Measurements from ENCODE around the gene CERS3.

Gene CERS3

GRCh38 chr15:100373120-100373896, 155.4 kb downstream of the CERS3 start:
- DNase-seq: no peak

- peak; percentile 22 for DNase-seq
Observed at GRCh38 chr15:100372739-100373119, 156.0 kb downstream of the CERS3 start.

GRCh38 chr15:100355342-100355741, 173.4 kb downstream of the CERS3 start:
- peak; percentile 37 for DNase-seq

- DNase-seq: no peak
Observed at GRCh38 chr15:100353449-100353848, 175.3 kb downstream of the CERS3 start.

GRCh38 chr15:100350434-100351226, 178.1 kb downstream of the CERS3 start:
- no peak for DNase-seq

Measured in NCI-H1105 treated with DMSO at 0.1 percent for 48 hours (cell line).